OCI-LY7 (cell line): ENCODE measurements around the gene PPBP. TPM values are rescaled to one million over a fixed set of nuclear protein-coding genes. Genes with fewer than 3 reads are reported as not detected.

ENCODE experiments used
- BruUV-seq: library from RNA; stranded (reverse); fragments of 400-500 nt; replicated peaks from 2 replicates; lab custom pipeline; 2021; lab: Mats Ljungman, UMichigan
- CTCF ChIA-PET: fragments of 300-600 bp; sonication (Branson Sonifier 250); formaldehyde crosslinking; loops from one replicate; lab custom pipeline; 2022; ENCODE audit warnings: antibody characterized with exemption; ENCODE audit not compliant: unreplicated experiment; lab: Charles Lee
- POLR2A ChIA-PET: fragments of 300-600 bp; sonication (Branson Sonifier 250); formaldehyde crosslinking; loops from one replicate; lab custom pipeline; 2022; ENCODE audit warnings: antibody characterized with exemption; lab: Charles Lee
- DNase-seq: peaks from one replicate; pipeline ENCODE4 v3.0.0-alpha.2; 2015; ENCODE audit warnings: low spot score
- H2AFZ ChIP-seq: fragments of 200-600 bp; sonication (generic), shearing (Covaris generic); 2 replicates; pipeline ENCODE4 v1.6.1; 2014; ENCODE audit warnings: mild to moderate bottlenecking, antibody characterized with exemption, low read length, moderate library complexity
- H3K27ac ChIP-seq: fragments of 200-600 bp; sonication (generic); 2 replicates; pipeline ENCODE4 v1.5.1; 2014; ENCODE audit warnings: mixed run types, low read depth, mild to moderate bottlenecking, moderate library complexity, low read length, inconsistent platforms; ENCODE audit not compliant: poor library complexity, severe bottlenecking
- H3K36me3 ChIP-seq: fragments of 200-600 bp; sonication (generic); 2 replicates; pipeline ENCODE4 v1.6.1; 2014; ENCODE audit warnings: mild to moderate bottlenecking, antibody characterized with exemption, low read length, moderate library complexity, mixed read lengths; ENCODE audit not compliant: insufficient read depth
- H3K4me1 ChIP-seq: fragments of 200-600 bp; sonication (generic); 2 replicates; pipeline ENCODE4 v1.5.1; 2014; ENCODE audit warnings: mild to moderate bottlenecking, low read length; ENCODE audit not compliant: insufficient read depth, poor library complexity, severe bottlenecking
- H3K4me2 ChIP-seq: fragments of 200-600 bp; sonication (generic); 2 replicates; pipeline ENCODE4 v1.6.1; 2014; ENCODE audit warnings: mild to moderate bottlenecking, low read length
- H3K4me3 ChIP-seq: fragments of 200-600 bp; sonication (generic); 2 replicates; pipeline ENCODE4 v1.5.1; 2014; ENCODE audit warnings: mild to moderate bottlenecking, low read depth, low read length; ENCODE audit not compliant: poor library complexity, severe bottlenecking
- H3K79me2 ChIP-seq: fragments of 200-600 bp; sonication (generic); 2 replicates; pipeline ENCODE4 v1.6.1; 2016; ENCODE audit warnings: low read depth, mild to moderate bottlenecking, low read length, moderate library complexity, mixed read lengths; ENCODE audit not compliant: insufficient read depth
- H3K9me2 ChIP-seq: fragments of 200-600 bp; sonication (generic); 2 replicates; pipeline ENCODE4 v1.6.1; 2016; ENCODE audit warnings: mild to moderate bottlenecking, low read length, mixed read lengths; ENCODE audit not compliant: insufficient read depth
- H3K9me3 ChIP-seq: fragments of 200-600 bp; sonication (generic); 2 replicates; pipeline ENCODE4 v1.6.1; 2014; ENCODE audit warnings: mild to moderate bottlenecking, mixed run types, low read length, mixed read lengths
- H4K20me1 ChIP-seq: fragments of 200-600 bp; sonication (generic); 2 replicates; pipeline ENCODE4 v1.6.1; 2014; ENCODE audit warnings: mild to moderate bottlenecking, antibody characterized with exemption, low read length, moderate library complexity, mixed read lengths; ENCODE audit not compliant: insufficient read depth
- EZH2phosphoT487 ChIP-seq: fragments of 200-600 bp; sonication (generic); IDR thresholded peaks from 2 replicates; pipeline ENCODE4 v1.6.1; 2018; ENCODE audit warnings: low read depth, borderline replicate concordance, mild to moderate bottlenecking, mixed run types, antibody characterized with exemption, low read length, moderate library complexity, mixed read lengths
- intact Hi-C: fragments of 100-400 bp; cut with micrococcal nuclease; formaldehyde crosslinking; loops from one replicate; pipeline ENCODE4 v1.10.0; 2022; ENCODE audit not compliant: unreplicated experiment
- total RNA-seq, 2 experiments: library from RNA; depleted of rRNA in 1 of 2; stranded (reverse); fragments of >200 nt in 1 of 2; shearing (Covaris generic) in 1 of 2; gene quantifications; 2 replicates each; pipeline ENCODE4 v1.2.3, GENCODE V29; 2014 to 2022
- TF ChIP-seq, protein P1 (sequence below): fragments of 200-600 bp; sonication (generic); conservative IDR thresholded peaks from 2 replicates; pipeline ENCODE4 v1.5.1; 2014; ENCODE audit warnings: mild to moderate bottlenecking, antibody characterized with exemption, low read length, moderate library complexity, mixed read lengths

PPBP gene
- total RNA-seq, 2 experiments from 2014 or later, result not detected

- Histone ChIP-seq H3K27ac (no peak overlapping the region), H3K36me3 (no peaks in the 10 kb centered on the region), H2AFZ (no peak overlapping the region), H3K9me2 (no peaks in the 10 kb centered on the region), H3K79me2 (no peaks in the 10 kb centered on the region), H3K4me2 (no peak overlapping the region), H3K9me3 (no peaks in the 10 kb centered on the region), H3K4me1 (no peaks in the 10 kb centered on the region), H4K20me1 (no peaks in the 10 kb centered on the region), H3K4me3 (no peak overlapping the region)
- CTCF ChIA-PET, result no interaction called here
- intact Hi-C loops, result no loop called here
- DNase-seq, result no peak
- POLR2A ChIA-PET, result no interaction called here
- TF ChIP-seq, protein P1, sequence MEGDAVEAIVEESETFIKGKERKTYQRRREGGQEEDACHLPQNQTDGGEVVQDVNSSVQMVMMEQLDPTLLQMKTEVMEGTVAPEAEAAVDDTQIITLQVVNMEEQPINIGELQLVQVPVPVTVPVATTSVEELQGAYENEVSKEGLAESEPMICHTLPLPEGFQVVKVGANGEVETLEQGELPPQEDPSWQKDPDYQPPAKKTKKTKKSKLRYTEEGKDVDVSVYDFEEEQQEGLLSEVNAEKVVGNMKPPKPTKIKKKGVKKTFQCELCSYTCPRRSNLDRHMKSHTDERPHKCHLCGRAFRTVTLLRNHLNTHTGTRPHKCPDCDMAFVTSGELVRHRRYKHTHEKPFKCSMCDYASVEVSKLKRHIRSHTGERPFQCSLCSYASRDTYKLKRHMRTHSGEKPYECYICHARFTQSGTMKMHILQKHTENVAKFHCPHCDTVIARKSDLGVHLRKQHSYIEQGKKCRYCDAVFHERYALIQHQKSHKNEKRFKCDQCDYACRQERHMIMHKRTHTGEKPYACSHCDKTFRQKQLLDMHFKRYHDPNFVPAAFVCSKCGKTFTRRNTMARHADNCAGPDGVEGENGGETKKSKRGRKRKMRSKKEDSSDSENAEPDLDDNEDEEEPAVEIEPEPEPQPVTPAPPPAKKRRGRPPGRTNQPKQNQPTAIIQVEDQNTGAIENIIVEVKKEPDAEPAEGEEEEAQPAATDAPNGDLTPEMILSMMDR, result no peak
- TF ChIP-seq EZH2phosphoT487, result no peak
- no TSS peak for BruUV-seq
Measured at GRCh38 chr4:74021601-74022000, 33.6 kb upstream of the PPBP start.

DNA sequence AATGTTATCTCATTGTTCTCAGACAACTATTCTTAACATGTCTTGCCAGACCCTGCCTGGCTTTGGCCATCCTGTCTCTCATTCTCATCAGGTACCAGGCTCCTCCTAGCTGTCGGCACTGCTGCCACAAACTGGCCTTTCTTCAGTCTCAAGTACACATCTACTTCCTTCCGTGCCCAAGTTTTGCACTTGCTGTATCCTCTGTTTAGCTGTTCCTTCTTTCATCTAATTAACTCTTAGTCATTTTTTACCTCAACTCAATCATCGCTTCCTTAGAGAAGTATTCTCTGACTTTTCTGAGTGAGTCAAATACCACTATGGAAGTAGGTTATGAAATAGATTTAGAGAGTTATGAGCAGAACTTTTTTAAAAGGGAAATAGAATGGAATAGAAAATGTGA lies 30.8 kb upstream of the PPBP start:
- no peak for DNase-seq
- POLR2A ChIA-PET, result interaction anchor here (0.7 kb wide), 1 partner anchor 459 kb away, joined by 4 read pairs; no protein-coding TSS in a partner anchor

GRCh38 chr4:74018116-74018515 lies 30.1 kb upstream of the PPBP start:
- no peak overlapping the region for H3K4me2 ChIP-seq
- CTCF ChIA-PET, result no interaction called here
- H3K4me1 ChIP-seq, result no peaks in the 10 kb centered on the region
- POLR2A ChIA-PET, result interaction anchor here (0.6 to 0.7 kb wide), 4 partner anchors 19 to 458 kb away, joined by 3 to 4 read pairs (median 4); no protein-coding TSS in a partner anchor
- H3K9me3 ChIP-seq, result no peaks in the 10 kb centered on the region
- no peak overlapping the region for H3K27ac ChIP-seq
- H2AFZ ChIP-seq, result no peak overlapping the region
- no peak overlapping the region for H3K4me3 ChIP-seq
- no peaks in the 10 kb centered on the region for H3K36me3 ChIP-seq
- no peak for DNase-seq
- no peaks in the 10 kb centered on the region for H3K79me2 ChIP-seq
- no peaks in the 10 kb centered on the region for H3K9me2 ChIP-seq
- intact Hi-C loops, result no loop called here
- no peak for TF ChIP-seq EZH2phosphoT487
- TF ChIP-seq, protein P1, result no peak
- H4K20me1 ChIP-seq, result no peaks in the 10 kb centered on the region
- no TSS peak for BruUV-seq

More for the DNA sequence above, 30.8 kb upstream of the PPBP start:
- Histone ChIP-seq H2AFZ (no peak overlapping the region), H3K36me3 (no peaks in the 10 kb centered on the region), H3K27ac (no peak overlapping the region), H3K79me2 (no peaks in the 10 kb centered on the region), H3K4me1 (no peaks in the 10 kb centered on the region), H3K9me2 (no peaks in the 10 kb centered on the region), H3K4me3 (no peak overlapping the region), H3K9me3 (no peaks in the 10 kb centered on the region), H4K20me1 (no peaks in the 10 kb centered on the region), H3K4me2 (no peak overlapping the region)
- CTCF ChIA-PET, result no interaction called here
- intact Hi-C loops, result no loop called here
- TF ChIP-seq, protein P1, result no peak
- no peak for TF ChIP-seq EZH2phosphoT487
- BruUV-seq, result no TSS peak
